ENCODE measurements around the gene TBCEL.

Gene TBCEL

DNA sequence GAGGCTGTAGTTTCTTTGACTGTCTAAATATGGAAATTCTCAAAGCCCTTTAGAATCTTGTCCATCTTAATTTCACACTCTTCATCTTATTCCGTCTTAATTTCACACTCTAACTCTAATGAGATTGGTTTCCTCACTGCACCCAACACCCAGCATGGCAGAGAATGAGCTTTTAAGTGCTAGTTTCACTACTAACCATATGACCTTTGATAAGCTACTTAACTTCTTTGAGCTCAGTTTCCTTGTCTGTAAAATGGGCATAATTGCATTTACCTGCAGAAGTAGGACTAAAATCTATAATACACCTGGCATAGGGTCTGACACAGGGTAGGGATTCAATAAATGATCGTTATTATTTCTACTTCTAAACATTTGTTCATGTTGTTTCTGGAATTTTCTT is 30.4 kb downstream of the TBCEL start:
- Histone ChIP-seq H3K4me1 (ENCODE audit: control insufficient read depth in 1 of 2, insufficient read depth in 2 of 2, low read length in 2 of 2) (no peaks in the 10 kb centered on the region), H3K14ac (ENCODE audit: low read length) (no peak overlapping the region), H3K4me3 (ENCODE audit: low read depth, low read length) (no peak overlapping the region), H3K4me2 (ENCODE audit: low read length) (no peak overlapping the region), H3K18ac (ENCODE audit: low read length) (no peak overlapping the region), H2AFZ (ENCODE audit: insufficient read depth, low read length, poor library complexity) (no peak overlapping the region), H3K79me2 (ENCODE audit: control insufficient read depth, insufficient read depth, low read length, poor library complexity) (no peaks in the 10 kb centered on the region), H3K27me3 (ENCODE audit: insufficient read depth, low read length) (no peaks in the 10 kb centered on the region), H4K12ac (ENCODE audit: low read depth, low read length) (no peak overlapping the region), H4K91ac (ENCODE audit: low read depth, low read length) (no peak overlapping the region), H3K4ac (ENCODE audit: low read depth, low read length) (no peak overlapping the region), H3K9ac (ENCODE audit: low read length) (no peak overlapping the region), H4K8ac (ENCODE audit: low read depth, low read length) (no peak overlapping the region), H2BK12ac (ENCODE audit: low read length) (no peak overlapping the region), H3K9me3 (ENCODE audit: insufficient read depth, low read depth, low read length) (no peaks in the 10 kb centered on the region), H3K27ac (ENCODE audit: low read depth, low read length) (no peak overlapping the region), H2BK120ac (ENCODE audit: insufficient read depth, low read length, poor library complexity) (no peak overlapping the region), H2AK5ac (ENCODE audit: low read length) (no peak overlapping the region), H3K23ac (ENCODE audit: low read length) (no peak overlapping the region), H3K36me3 (ENCODE audit: control insufficient read depth in 1 of 2, insufficient read depth in 2 of 2, low read length in 2 of 2) (peaks cover 0 to 3% of the 10 kb centered on the region in 2 experiments), H3K79me1 (ENCODE audit: low read length) (no peaks in the 10 kb centered on the region), H2BK5ac (ENCODE audit: low read depth, low read length, poor library complexity) (no peak overlapping the region)
- DNase-seq: no peak
- WGBS (ENCODE audit: extremely low coverage, insufficient coverage, insufficient read length): 100% methylated on average over 1 of the region's 2 CpGs

DNA sequence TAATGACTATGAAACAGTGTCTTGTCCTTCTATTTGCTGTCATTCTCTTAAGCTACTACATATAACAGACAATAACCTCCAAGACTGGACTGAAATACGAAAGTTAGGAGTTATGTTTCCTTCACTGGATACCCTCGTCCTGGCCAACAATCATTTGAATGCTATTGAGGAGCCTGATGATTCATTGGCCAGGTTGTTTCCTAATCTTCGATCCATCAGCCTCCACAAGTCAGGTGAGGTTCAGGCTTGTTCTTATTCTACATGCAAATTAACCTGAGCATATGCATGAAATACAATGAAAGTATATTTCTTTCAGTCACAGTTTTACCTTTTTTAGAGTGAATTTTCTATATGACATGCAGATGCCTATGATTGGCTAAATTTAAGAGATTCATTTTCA is 31.2 kb downstream of the TBCEL start:
- Histone ChIP-seq H3K79me2 (ENCODE audit: control insufficient read depth, insufficient read depth, low read length, poor library complexity) (no peaks in the 10 kb centered on the region), H3K9ac (ENCODE audit: low read length) (no peak overlapping the region), H3K36me3 (ENCODE audit: control insufficient read depth in 1 of 2, insufficient read depth in 2 of 2, low read length in 2 of 2) (peaks cover 0 to 3% of the 10 kb centered on the region in 2 experiments), H3K27ac (ENCODE audit: low read depth, low read length) (no peak overlapping the region), H3K4me2 (ENCODE audit: low read length) (no peak overlapping the region), H3K4ac (ENCODE audit: low read depth, low read length) (no peak overlapping the region), H3K18ac (ENCODE audit: low read length) (no peak overlapping the region), H2AK5ac (ENCODE audit: low read length) (no peak overlapping the region), H3K79me1 (ENCODE audit: low read length) (no peaks in the 10 kb centered on the region), H4K91ac (ENCODE audit: low read depth, low read length) (no peak overlapping the region), H3K14ac (ENCODE audit: low read length) (no peak overlapping the region), H2BK12ac (ENCODE audit: low read length) (no peak overlapping the region), H3K23ac (ENCODE audit: low read length) (no peak overlapping the region), H3K27me3 (ENCODE audit: insufficient read depth, low read length) (no peaks in the 10 kb centered on the region), H3K4me1 (ENCODE audit: control insufficient read depth in 1 of 2, insufficient read depth in 2 of 2, low read length in 2 of 2) (no peaks in the 10 kb centered on the region), H3K4me3 (ENCODE audit: low read depth, low read length) (no peak overlapping the region), H2AFZ (ENCODE audit: insufficient read depth, low read length, poor library complexity) (no peak overlapping the region), H2BK5ac (ENCODE audit: low read depth, low read length, poor library complexity) (no peak overlapping the region), H3K9me3 (ENCODE audit: insufficient read depth, low read depth, low read length) (no peaks in the 10 kb centered on the region), H4K8ac (ENCODE audit: low read depth, low read length) (no peak overlapping the region), H2BK120ac (ENCODE audit: insufficient read depth, low read length, poor library complexity) (no peak overlapping the region), H4K12ac (ENCODE audit: low read depth, low read length) (no peak overlapping the region)
- no CpG with 5 or more reads among the region's 3 CpGs for WGBS (ENCODE audit: extremely low coverage, insufficient coverage, insufficient read length)
- DNase-seq: no peak

DNA sequence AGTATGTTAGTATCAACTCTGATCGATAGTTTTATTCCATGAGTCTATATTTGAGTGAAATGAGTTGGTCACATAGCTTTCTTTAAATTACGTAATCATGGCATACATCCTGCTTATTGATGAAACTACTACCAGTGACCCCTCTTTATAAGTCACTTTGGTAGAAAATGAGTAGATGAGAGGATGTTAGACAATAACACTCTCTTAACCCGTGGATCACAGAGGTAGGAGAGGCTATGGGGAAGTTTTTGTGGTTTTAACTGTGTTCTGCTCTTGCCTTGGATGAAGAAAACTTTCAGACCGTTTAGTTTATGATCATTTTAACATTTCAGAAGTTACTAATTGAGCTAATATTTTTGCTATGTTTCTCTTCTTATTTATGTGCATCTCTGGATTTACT is 34.0 kb downstream of the TBCEL start:
- no peak overlapping the region for H3K4ac ChIP-seq (ENCODE audit: low read depth, low read length)
- H3K79me1 ChIP-seq (ENCODE audit: low read length): no peaks in the 10 kb centered on the region
- no peak overlapping the region for H3K4me2 ChIP-seq (ENCODE audit: low read length)
- WGBS (ENCODE audit: extremely low coverage, insufficient coverage, insufficient read length): no CpG with 5 or more reads among the region's 4 CpGs
- no peak overlapping the region for H3K27ac ChIP-seq (ENCODE audit: low read depth, low read length)
- H3K18ac ChIP-seq (ENCODE audit: low read length): no peak overlapping the region
- H2AFZ ChIP-seq (ENCODE audit: insufficient read depth, low read length, poor library complexity): no peak overlapping the region
- no peak overlapping the region for H3K9ac ChIP-seq (ENCODE audit: low read length)
- H4K91ac ChIP-seq (ENCODE audit: low read depth, low read length): no peak overlapping the region
- H3K36me3 ChIP-seq (ENCODE audit: control insufficient read depth in 1 of 2, insufficient read depth in 2 of 2, low read length in 2 of 2): peaks cover 0 to 3% of the 10 kb centered on the region in 2 experiments
- no peak overlapping the region for H2BK12ac ChIP-seq (ENCODE audit: low read length)
- H3K14ac ChIP-seq (ENCODE audit: low read length): no peak overlapping the region
- no peak overlapping the region for H3K23ac ChIP-seq (ENCODE audit: low read length)
- no peaks in the 10 kb centered on the region for H3K4me1 ChIP-seq (ENCODE audit: control insufficient read depth in 1 of 2, insufficient read depth in 2 of 2, low read length in 2 of 2)
- H2AK5ac ChIP-seq (ENCODE audit: low read length): no peak overlapping the region
- no peak overlapping the region for H4K12ac ChIP-seq (ENCODE audit: low read depth, low read length)
- no peak overlapping the region for H3K4me3 ChIP-seq (ENCODE audit: low read depth, low read length)
- H2BK5ac ChIP-seq (ENCODE audit: low read depth, low read length, poor library complexity): no peak overlapping the region
- H4K8ac ChIP-seq (ENCODE audit: low read depth, low read length): no peak overlapping the region
- DNase-seq: no peak
- no peak overlapping the region for H2BK120ac ChIP-seq (ENCODE audit: insufficient read depth, low read length, poor library complexity)
- no peaks in the 10 kb centered on the region for H3K79me2 ChIP-seq (ENCODE audit: control insufficient read depth, insufficient read depth, low read length, poor library complexity)
- H3K9me3 ChIP-seq (ENCODE audit: insufficient read depth, low read depth, low read length): no peaks in the 10 kb centered on the region
- no peaks in the 10 kb centered on the region for H3K27me3 ChIP-seq (ENCODE audit: insufficient read depth, low read length)

DNA sequence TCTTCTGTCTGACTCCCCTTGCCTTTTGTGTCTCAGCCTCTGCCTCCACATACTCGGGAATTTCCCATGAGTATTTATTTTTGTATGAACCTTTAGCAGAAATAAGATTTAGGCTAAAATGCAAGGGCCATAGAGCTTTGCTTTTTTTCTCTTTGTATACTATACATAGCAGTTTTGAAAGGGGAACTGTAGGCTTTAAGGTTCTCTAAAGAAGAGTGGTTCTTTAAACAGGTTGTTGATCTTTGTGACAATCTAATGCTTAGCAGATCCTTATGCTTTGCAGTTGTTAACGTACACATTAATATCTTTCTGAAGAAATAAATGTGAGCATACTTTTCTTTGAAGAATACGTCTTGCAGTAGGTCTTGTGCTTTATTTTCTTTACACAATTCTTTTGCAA is 35.0 kb downstream of the TBCEL start:
- H3K79me1 ChIP-seq (ENCODE audit: low read length): no peaks in the 10 kb centered on the region
- H3K36me3 ChIP-seq (ENCODE audit: control insufficient read depth in 1 of 2, insufficient read depth in 2 of 2, low read length in 2 of 2): peaks cover 0 to 3% of the 10 kb centered on the region in 2 experiments
- no peak overlapping the region for H2BK5ac ChIP-seq (ENCODE audit: low read depth, low read length, poor library complexity)
- H3K18ac ChIP-seq (ENCODE audit: low read length): no peak overlapping the region
- H3K4me1 ChIP-seq (ENCODE audit: control insufficient read depth in 1 of 2, insufficient read depth in 2 of 2, low read length in 2 of 2): no peaks in the 10 kb centered on the region
- H3K4ac ChIP-seq (ENCODE audit: low read depth, low read length): no peak overlapping the region
- no CpG with 5 or more reads among the region's 3 CpGs for WGBS (ENCODE audit: extremely low coverage, insufficient coverage, insufficient read length)
- no peak overlapping the region for H2AFZ ChIP-seq (ENCODE audit: insufficient read depth, low read length, poor library complexity)
- H4K91ac ChIP-seq (ENCODE audit: low read depth, low read length): no peak overlapping the region
- H3K4me2 ChIP-seq (ENCODE audit: low read length): no peak overlapping the region
- H3K79me2 ChIP-seq (ENCODE audit: control insufficient read depth, insufficient read depth, low read length, poor library complexity): no peaks in the 10 kb centered on the region
- no peak overlapping the region for H2AK5ac ChIP-seq (ENCODE audit: low read length)
- no peak for DNase-seq
- H3K9me3 ChIP-seq (ENCODE audit: insufficient read depth, low read depth, low read length): no peaks in the 10 kb centered on the region
- H4K8ac ChIP-seq (ENCODE audit: low read depth, low read length): no peak overlapping the region
- H3K9ac ChIP-seq (ENCODE audit: low read length): no peak overlapping the region
- H4K12ac ChIP-seq (ENCODE audit: low read depth, low read length): no peak overlapping the region
- H2BK12ac ChIP-seq (ENCODE audit: low read length): no peak overlapping the region
- no peaks in the 10 kb centered on the region for H3K27me3 ChIP-seq (ENCODE audit: insufficient read depth, low read length)
- no peak overlapping the region for H3K27ac ChIP-seq (ENCODE audit: low read depth, low read length)
- H2BK120ac ChIP-seq (ENCODE audit: insufficient read depth, low read length, poor library complexity): no peak overlapping the region
- H3K23ac ChIP-seq (ENCODE audit: low read length): no peak overlapping the region
- H3K4me3 ChIP-seq (ENCODE audit: low read depth, low read length): no peak overlapping the region
- H3K14ac ChIP-seq (ENCODE audit: low read length): no peak overlapping the region

All from trophoblast cell (in vitro differentiated cells and primary cell).